GM04503 (cell line): ENCODE data around the gene PNKD.

Experiments used
- DNase-seq: peaks from one replicate; pipeline ENCODE4 v3.0.0-alpha.2; 2012; ENCODE audit warnings: low read depth

PNKD gene, protein sequence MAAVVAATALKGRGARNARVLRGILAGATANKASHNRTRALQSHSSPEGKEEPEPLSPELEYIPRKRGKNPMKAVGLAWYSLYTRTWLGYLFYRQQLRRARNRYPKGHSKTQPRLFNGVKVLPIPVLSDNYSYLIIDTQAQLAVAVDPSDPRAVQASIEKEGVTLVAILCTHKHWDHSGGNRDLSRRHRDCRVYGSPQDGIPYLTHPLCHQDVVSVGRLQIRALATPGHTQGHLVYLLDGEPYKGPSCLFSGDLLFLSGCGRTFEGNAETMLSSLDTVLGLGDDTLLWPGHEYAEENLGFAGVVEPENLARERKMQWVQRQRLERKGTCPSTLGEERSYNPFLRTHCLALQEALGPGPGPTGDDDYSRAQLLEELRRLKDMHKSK

DNA sequence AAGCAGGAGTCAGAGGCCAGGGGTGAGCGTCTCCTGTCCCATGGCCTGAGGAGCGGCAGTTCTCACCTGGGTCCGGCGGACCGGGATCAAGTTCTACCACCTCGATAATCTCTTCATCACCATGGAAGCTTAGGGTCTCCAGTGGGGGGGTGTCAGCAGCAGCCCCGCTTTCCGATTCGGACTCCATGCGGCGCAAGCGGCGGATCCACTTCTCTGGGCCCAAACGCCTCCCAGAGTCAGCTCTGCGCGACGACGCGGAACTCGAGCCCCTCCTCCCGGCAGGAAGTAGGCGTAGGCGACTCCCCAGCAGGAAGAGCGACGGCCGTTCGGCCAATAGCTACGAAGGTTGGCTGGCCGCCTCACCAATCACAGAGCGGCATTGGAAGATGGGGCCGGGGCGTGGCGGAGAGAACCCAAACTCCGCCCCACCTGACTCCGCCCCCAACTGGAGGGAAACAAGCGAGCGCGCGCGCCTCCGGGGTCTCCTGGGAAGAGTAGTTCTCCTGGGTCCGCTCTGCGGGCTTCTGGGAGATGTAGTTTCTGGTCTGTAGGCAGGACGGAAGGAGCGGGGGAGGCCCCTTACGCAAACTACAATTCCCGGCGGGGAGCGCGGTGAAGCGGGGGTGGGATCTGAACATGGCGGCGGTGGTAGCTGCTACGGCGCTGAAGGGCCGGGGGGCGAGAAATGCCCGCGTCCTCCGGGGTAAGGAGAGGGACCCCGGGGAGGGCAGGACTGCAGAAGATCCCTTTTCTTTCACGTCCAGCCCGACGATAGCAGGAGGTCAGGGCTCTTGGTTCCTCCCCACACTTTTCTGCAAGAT is at the start of gene PNKD, which contains the start of gene AAMP:
TSS of gene PNKD (plus strand) at position 620 of the 821 bp plus-strand sequence. CDS start at position 637, 17 bp downstream.
TSS of gene AAMP (minus strand) at position 238 of the 821 bp plus-strand sequence. CDS start at position 187, 51 bp downstream.
- peak; percentile 97 for DNase-seq

DNA sequence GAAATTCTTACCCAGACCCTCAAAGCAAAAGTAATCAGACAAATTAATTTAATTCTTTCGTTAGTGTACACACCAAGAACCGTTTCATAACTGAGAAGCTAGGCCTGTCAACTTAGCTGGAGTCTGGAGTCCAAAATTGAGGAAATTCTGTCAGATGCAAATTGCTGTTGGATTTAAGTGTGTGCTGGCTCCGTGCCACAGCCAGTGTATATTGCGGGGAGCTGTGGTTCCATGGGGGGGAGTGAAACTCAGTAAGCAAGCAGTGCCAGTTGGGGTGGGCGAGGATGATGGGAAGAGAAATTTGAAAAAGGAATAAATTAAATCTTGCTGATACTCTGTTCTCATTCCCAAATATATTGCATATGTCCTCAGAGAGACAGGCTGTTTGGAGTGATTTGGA is 49.3 kb upstream of the PNKD start:
- no peak for DNase-seq

DNA sequence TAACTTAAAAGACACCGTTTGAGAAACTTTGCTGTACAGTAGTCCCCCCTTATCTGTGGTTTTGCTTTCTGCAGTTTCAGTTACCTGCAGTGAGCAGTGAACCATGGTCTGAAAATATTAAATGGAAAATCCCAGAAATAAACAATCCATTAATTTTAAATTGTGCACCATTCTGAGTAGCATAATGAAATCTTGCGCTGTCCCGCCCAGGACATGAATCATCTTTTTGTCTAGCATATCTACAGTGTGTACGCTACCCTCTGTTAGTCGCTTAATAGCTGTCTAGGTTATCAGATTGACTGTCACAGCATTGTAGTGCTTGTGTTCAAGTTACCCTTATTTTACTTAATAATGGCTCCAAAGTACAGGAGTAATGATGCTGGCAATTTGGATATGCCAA is 47.3 kb upstream of the PNKD start:
- no peak for DNase-seq

DNA sequence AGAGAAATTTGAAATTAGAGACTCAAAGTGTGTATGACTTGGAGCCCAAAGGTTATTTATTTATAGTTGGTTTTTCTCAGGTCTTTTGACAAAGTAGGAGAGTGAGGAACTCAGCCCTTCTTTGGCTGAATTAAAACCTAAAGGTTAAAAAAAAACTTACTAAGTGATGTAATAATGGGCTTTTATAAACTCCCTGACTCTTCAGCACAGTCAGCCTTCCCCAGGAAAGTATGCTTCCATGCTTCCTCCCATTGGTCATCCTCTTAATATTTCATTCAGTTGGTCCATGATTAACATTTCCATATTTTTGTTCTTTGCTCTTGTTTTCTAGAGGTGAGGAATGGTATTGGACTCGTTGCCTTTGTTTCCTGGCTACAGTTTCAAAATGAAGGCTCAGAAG is 46.1 kb upstream of the PNKD start:
- DNase-seq = no peak

DNA sequence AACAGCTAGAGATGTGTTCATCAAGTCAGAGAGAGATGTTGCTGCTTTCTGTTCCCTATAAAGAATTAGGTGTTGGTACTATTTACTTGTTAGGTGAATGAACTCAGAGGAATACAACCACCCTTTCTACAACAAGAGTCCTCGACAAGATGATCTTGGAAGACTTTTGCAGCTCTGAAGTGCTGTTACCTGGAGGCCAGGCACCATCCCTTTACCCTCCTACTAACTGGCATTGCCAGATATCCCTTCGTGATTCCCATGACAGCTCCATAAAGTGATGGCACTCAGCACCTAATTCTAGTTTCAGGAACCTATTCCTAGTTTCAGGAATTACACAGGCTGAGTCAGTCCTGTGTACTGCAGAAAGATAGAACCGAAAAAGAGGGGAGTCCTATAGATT is 43.4 kb upstream of the PNKD start:
- no peak for DNase-seq

DNA sequence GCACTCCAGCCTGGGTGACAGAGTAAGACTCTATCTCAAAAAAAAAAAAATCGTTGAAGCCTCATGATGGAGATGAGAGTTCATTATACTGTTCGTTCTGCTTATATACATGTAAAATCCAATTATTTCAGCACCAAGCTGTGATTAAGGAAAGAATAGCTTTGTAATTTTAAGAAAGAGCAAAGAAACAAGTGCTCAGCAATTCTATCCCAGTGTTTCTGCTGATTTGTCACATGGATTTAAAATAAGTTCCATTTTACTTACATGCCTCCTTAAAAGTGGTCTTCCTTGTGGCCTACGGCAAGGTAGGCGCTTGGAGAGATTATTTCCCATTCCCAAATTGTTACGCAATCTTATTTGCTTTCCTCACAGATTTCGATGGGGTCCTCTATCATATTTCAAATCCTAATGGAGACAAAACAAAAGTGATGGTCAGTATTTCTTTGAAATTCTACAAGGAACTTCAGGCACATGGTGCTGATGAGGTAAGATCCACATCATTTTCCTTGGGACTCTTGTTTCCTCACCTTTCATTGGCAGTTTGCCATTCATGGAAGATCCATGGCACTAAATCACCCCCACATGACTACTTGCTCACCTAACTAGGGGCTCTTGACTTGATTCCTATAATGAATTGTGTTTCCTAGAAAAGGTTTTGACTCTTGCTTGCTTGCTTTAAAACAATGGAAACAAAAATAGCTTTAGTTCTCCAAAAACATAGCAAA is 41.8 kb upstream of the PNKD start:
- no peak for DNase-seq

DNA sequence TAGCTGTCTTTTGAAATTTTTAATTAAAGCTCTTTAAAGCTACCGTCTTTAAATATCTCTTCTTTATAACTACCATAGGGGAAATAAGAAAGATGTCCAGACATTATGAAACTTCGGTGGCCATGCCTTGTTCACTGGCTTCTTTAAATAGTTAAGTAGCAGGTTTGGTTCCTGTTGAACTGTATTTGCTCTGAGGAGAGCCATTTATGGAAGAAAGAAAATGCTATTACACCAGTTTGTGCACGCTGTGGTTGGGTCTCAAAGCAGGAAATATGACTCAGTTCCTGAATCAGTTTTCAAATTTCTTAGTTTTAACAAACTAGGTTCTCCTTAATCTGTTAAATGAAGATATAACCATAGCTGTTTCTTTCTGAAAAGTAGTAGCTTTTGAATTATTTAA is 41.1 kb upstream of the PNKD start:
- peak; percentile 67 for DNase-seq

DNA sequence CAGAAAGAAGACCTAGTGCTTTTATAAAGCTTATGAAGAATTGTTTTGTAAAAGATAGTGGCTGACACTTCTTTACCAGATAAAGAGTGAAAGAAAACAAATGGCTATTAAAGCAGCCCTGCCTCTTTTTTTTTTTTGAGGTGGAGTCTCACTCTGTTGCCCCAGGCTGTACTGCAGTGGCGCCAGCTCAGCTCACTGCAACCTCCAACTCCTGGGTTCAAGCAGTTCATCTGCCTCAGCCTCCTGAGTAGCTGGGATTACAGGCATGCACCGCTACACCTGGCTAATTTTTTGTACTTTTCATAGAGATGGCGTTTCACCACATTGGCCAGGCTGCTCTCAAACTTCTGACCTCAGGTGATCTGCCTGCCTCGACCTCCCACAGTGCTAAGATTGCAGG is 40.5 kb upstream of the PNKD start:
- DNase-seq = no peak

DNA sequence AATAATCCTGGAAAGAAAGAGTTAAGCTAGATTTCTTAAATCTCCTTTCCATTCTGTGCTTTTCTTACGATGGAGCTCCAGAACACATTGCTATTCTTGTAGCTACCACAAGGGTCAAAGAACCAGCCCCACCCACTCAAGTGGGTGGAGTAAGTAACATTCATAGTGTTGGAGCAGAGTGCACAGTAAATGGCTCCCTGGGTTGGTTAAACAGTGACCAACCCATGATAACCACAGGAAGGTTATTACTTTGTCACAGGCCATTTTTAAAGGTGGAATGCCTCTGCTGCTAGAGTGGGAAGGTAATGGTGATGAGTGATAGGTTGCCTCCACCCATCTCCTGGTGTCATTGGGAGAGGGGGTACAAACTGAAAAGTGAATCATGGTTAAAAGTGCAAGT is 39.4 kb upstream of the PNKD start:
- DNase-seq = no peak

DNA sequence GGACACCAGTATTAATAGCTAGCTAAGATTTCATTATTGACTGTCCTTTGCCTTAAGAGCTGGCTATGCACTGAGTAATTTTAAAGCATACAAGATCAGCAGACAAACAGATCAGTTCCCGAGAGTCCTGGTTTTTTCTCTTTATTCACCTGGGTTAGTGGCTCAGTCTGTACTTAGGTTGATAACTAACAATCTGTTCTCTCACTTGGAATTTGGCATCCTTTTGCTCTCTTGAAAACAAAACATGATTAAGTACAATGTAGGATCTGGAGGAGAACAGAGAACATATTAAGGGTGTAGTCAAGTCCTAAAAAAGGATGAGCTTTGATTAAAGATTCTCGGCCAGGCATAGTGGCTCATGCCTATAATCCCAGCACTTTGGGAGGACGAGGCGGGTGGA is 36.8 kb upstream of the PNKD start:
- no peak for DNase-seq

DNA sequence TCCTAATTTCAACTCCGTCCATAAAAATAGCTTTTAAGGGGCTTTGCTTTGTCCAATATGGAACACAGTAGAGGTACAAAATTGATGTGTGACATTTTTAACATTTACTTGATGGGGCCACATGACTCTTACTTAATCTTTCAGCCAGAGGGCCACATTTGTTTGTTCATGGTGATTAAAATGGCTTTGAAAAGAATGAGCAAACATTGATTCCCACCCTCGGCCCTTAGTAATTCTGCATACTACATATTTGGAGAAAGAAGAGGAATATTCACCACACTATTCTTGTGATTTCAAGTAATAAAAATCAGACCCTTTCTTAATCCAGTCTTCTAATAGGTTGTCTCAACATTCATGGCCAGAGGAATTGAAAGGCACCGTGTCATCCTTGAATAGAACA is 35.8 kb upstream of the PNKD start:
- DNase-seq = no peak

DNA sequence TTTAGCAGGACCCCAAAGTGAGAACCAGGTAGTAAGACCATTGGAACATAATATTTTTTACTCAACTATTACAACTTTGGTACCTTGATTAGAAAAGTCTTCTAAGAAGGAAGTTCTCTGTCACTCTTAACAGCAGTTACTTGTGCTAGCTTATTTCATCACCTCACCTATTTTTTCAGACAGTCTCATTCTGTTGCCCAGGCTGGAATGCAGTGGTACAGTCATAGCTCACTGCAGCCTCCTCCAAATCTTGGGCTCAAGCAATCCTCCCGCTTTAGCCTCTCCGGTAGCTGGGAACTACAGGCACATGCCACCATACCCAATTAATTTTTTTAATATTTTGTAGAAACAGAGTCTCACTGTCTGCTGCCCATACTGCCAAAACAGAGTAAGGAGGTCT is 35.3 kb upstream of the PNKD start:
- DNase-seq = no peak

DNA sequence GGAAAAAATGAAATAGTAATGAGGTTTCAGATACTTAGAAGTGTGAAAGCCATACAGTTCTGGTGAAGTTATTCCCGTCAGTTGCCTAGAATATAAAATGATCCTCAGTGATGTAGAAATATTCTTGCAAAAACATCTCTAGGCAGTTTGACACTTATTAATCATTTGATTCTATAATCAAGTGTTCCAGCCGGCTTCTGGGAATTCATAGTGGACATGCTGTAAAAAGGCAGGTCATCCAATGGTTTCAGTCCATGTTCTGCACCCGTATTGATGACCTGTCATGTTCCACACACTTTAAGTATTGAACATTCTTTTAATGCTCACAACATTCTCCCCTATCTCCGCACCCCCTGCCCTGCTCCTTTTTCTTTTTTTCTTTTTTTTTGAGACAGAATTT is 33.5 kb upstream of the PNKD start:
- DNase-seq = no peak

DNA sequence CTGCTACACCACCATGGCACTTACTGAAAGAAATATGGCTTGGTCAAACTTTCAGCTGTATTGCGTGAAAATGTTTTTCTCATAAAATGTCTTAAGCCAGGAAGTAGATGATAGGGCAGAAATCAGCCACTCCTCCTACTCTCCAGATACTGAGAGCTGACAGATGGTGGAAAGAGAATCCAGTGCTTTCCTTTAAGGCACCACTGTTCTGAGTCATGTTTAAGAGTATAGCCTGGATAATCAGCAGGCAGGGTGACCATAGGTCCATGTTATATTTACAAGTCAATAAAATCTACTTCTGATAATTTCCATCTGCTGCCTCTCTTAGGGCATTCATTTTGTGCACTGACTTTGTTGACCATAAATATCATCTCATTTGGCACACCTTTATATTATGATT is 31.4 kb upstream of the PNKD start:
- DNase-seq = no peak

DNA sequence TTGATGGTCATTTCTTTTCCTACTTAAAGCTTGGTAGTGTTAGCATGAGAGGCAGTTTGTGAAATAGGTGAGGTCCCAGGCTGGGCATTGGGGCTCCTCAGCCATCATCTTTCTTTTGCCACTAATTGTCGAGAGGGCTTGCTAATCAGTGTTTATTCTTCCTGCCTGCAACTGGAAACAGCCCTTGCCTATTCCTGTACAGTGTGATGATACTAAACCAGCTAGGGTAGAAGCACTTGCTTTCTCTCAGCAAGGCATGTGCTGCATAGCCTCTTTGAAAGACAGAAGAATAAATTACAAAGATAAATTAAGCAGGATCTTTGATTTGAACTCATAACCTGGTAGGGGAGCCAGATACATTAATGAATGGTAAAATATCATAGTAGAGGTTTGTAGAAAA is 26.1 kb upstream of the PNKD start:
- no peak for DNase-seq

DNA sequence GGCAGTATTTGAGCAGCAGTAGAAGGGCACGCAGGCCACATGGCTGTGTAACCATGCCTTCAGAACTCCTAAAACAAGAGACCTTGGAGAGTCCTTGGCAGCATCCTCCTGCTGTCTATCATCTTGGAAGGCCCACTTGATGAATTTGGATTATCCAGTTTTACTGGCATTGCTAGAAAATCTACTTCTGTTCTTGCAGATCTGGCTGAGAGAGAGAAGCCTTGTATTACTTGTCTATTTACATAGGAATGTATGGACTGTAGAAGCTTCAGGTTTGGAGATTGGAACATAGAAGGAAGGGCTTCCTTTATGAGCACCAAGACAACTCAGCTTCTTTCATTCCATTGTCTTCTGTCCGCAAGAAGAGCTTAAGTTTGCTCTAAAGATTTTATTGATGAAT is 25.7 kb upstream of the PNKD start:
- no peak for DNase-seq

DNA sequence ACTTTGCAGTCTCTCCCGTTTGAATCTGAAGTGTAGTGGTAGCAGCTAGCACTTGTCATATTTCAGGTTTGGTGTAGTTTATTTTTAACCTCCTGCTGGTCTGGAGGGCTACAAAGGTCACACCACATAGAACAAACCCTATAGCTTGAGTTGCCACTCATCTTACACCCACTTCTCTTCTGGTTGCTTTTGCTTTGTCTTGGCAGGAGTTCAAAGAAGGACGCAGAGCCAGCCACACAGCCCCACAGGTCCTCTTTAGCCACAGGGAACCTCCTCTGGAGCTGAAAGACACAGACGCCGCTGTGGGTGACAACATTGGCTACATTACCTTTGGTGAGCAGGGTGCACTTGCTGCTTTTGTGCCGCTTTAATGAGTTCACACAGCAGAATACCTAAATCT is 25.1 kb upstream of the PNKD start:
- DNase-seq = no peak

DNA sequence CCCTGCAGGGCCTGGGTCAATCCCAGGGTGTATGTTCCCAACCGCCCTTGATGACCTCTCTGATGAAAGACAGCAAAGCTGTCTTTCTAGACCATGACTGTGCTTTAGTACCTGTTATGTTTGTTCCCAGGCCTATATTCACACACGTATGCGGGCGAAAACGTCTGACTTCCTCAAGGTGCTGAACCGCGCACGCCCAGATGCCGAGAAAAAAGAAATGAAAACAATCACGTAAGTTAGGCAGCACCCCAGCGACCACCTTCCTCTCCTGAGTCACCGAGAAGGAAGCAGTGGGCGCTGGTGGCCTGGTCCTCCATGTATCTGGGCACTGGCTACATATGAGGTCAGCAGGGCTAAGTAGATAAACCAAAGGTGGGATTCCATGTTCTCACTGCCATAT is 20.6 kb upstream of the PNKD start:
- no peak for DNase-seq

DNA sequence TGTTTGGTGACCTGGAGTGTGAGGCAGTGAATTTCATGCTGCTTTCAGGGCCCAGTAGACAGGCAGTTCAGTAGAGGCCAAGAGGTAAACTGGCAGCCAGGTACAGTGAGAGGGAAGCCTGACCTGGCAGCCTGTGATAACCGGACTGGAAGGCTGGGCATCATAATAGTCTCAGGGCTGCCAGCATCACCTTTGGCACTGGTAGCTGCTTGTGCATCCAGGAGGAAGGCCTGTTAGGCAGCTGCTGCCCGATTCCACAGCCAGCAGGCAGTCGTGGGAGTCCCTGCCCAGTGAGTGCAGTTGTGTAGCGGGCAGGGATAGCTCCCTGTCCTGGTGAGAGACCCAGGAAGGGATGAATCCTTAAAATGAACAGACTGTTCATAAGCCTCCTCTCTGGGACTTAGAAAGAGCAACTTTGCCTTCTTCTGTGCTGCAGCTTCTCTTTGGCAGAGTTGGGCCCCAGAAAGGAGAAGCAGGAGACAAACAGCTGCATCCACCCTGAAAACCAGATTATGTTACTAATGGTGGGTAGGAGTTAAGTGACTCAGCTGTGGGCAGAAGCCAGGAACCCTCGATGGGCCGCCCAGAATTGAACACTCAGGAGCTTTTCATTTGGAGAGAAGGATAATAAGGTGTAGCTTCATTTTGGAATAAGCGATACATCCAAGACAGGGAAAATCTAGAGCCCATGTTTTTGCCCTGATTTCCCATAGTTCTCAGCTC is 17.6 kb upstream of the PNKD start:
- DNase-seq = no peak

DNA sequence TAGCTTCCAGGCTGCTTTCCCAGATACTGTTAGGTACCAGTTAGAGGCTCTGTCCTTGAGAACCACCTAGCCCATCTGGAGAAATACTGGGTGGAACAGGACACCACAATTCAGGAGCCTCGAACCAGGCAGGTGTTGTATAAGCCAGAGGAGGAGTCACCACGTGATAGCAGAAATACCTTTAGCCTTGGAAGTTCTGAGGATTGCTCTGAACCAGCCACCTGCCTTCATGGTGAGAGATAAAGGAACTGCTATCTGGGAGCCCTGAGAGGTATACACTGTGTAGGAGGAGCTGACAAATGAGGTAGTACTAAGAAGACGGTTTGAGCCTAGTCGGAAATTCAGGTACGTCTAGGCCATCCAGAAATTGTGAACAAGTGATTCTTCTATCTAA is 17.1 kb upstream of the PNKD start:
- no peak for DNase-seq

DNA sequence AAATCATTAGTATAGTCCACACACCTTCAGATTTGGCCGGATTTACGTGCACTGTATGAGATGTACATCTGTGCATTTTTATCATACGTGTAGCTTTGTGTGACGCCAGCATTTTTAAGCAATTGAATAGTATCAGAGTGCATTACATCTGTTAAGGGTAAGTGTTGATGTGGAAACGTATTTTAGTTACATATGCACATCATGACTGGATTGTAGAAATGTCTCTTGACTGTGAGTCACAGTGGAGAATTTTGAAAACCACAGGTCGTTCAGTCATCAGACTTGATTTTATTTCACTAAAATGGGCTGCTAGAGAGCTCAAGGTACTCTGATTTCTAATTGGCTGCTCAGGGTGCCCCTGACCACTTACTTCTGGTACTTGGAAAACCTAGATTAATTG is 14.9 kb upstream of the PNKD start:
- peak; percentile 15 for DNase-seq
